Measurements from ENCODE around the gene VCPKMT. TPM values are rescaled to one million over a fixed set of nuclear protein-coding genes. Genes with fewer than 3 reads are reported as not detected.

Gene VCPKMT
- total and polyA plus RNA-seq, 4 experiments from 2014 or later, result 13.0 to 20.1 (median 15.2) TPM

GRCh38 chr14:50070840-50071548, 45.4 kb downstream of the VCPKMT start:
- no peaks in the 10 kb centered on the region for H3K27me3 ChIP-seq (ENCODE audit: insufficient read depth, low read length)
- Mint-ChIP-seq H3K4me3 (no peak overlapping the region), H3K27ac (peak overlapping the region in 2 of 7 donors; percentile 17 to 56), H3K9me3 (no peaks in the 10 kb centered on the region), H3K36me3 (peaks cover 0 to 3% of the 10 kb centered on the region in 2 donors), H3K4me1 (peaks cover 10 to 39% (median 16%) of the 10 kb centered on the region in 4 donors), H3K27me3 (no peaks in the 10 kb centered on the region)
- peaks cover 7% of the 10 kb centered on the region for H3K4me1 ChIP-seq (ENCODE audit: insufficient read depth, low read length)
- no peak for DNase-seq
- no peak overlapping the region for H3K4me3 ChIP-seq (ENCODE audit: low read length in 2 of 2)
- no peak overlapping the region for H3K27ac ChIP-seq (ENCODE audit: low read depth, low read length)
- ChIA-PET POLR2A (ENCODE audit: partially characterized antibody) (interaction anchor here (0.9 to 2.6 kb wide), 5 partner anchors 9 to 208 kb away, joined by 3 to 12 read pairs (median 4); no protein-coding TSS in a partner anchor), CTCF (ENCODE audit: partially characterized antibody) (interaction anchor here (1.3 to 3.1 kb wide), 5 partner anchors 9 to 219 kb away, joined by 3 to 13 read pairs (median 5); partner anchors contain the start of gene NEMF)
- H3K9me3 ChIP-seq (ENCODE audit: control insufficient read depth in 1 of 2, low read length in 2 of 2), result no peaks in the 10 kb centered on the region
- no peaks in the 10 kb centered on the region for H3K36me3 ChIP-seq (ENCODE audit: insufficient read depth, low read length)
- intact Hi-C loops (cut with micrococcal nuclease), result no loop called here

- POLR2A ChIA-PET (ENCODE audit: partially characterized antibody), result interaction anchor here (0.9 to 2.0 kb wide), 4 partner anchors 12 to 208 kb away, joined by 3 to 12 read pairs (median 4); no protein-coding TSS in a partner anchor
- no peak overlapping the region for H3K4me3 Mint-ChIP-seq
- H3K27me3 Mint-ChIP-seq, result no peaks in the 10 kb centered on the region
- H3K4me3 ChIP-seq (ENCODE audit: low read length in 2 of 2), result no peak overlapping the region
- H3K4me1 Mint-ChIP-seq, result peaks cover 18 to 45% (median 24%) of the 10 kb centered on the region in 4 donors
- no peak for DNase-seq
- H3K9me3 ChIP-seq (ENCODE audit: control insufficient read depth in 1 of 2, low read length in 2 of 2), result no peaks in the 10 kb centered on the region
- intact Hi-C loops (cut with micrococcal nuclease), result no loop called here
- H3K27ac Mint-ChIP-seq, result no peak overlapping the region
- H3K36me3 Mint-ChIP-seq, result peaks cover 0 to 3% of the 10 kb centered on the region in 2 donors
- no peaks in the 10 kb centered on the region for H3K27me3 ChIP-seq (ENCODE audit: insufficient read depth, low read length)
- no peak overlapping the region for H3K27ac ChIP-seq (ENCODE audit: low read depth, low read length)
- CTCF ChIA-PET (ENCODE audit: partially characterized antibody), result interaction anchor here (1.0 to 3.1 kb wide), 4 partner anchors 12 to 218 kb away, joined by 3 to 13 read pairs (median 5); partner anchors contain the start of gene NEMF
- no peaks in the 10 kb centered on the region for H3K9me3 Mint-ChIP-seq
- no peaks in the 10 kb centered on the region for H3K36me3 ChIP-seq (ENCODE audit: insufficient read depth, low read length)
- peaks cover 15% of the 10 kb centered on the region for H3K4me1 ChIP-seq (ENCODE audit: insufficient read depth, low read length)
Observed at GRCh38 chr14:50070230-50070629, 46.1 kb downstream of the VCPKMT start.

- ChIA-PET CTCF (ENCODE audit: partially characterized antibody) (interaction anchor here (1.6 to 3.1 kb wide), 2 partner anchors 13 to 217 kb away, joined by 5 to 13 read pairs; partner anchors contain the start of gene NEMF), POLR2A (ENCODE audit: partially characterized antibody) (interaction anchor here (0.6 to 2.0 kb wide), 6 partner anchors 12 to 207 kb away, joined by 3 to 12 read pairs (median 4); no protein-coding TSS in a partner anchor)
- Histone ChIP-seq H3K4me3 (ENCODE audit: low read length in 2 of 2) (no peak overlapping the region), H3K27ac (ENCODE audit: low read depth, low read length) (no peak overlapping the region), H3K4me1 (ENCODE audit: insufficient read depth, low read length) (peaks cover 24% of the 10 kb centered on the region), H3K36me3 (ENCODE audit: insufficient read depth, low read length) (no peaks in the 10 kb centered on the region), H3K9me3 (ENCODE audit: control insufficient read depth in 1 of 2, low read length in 2 of 2) (no peaks in the 10 kb centered on the region), H3K27me3 (ENCODE audit: insufficient read depth, low read length) (no peaks in the 10 kb centered on the region)
- peak overlapping the region in 2 of 7 donors; percentile 9 to 29 for H3K27ac Mint-ChIP-seq
- peaks cover 0 to 3% of the 10 kb centered on the region in 2 donors for H3K36me3 Mint-ChIP-seq
- no peak overlapping the region for H3K4me3 Mint-ChIP-seq
- DNase-seq, result no peak
- no peaks in the 10 kb centered on the region for H3K27me3 Mint-ChIP-seq
- intact Hi-C loops (cut with micrococcal nuclease), result no loop called here
- no peaks in the 10 kb centered on the region for H3K9me3 Mint-ChIP-seq
- peaks cover 27 to 49% (median 31%) of the 10 kb centered on the region in 4 donors for H3K4me1 Mint-ChIP-seq
Observed at GRCh38 chr14:50069325-50069724, 47.0 kb downstream of the VCPKMT start.

GRCh38 chr14:50068496-50068895, 47.9 kb downstream of the VCPKMT start:
- no peak overlapping the region for H3K4me3 Mint-ChIP-seq
- ChIA-PET POLR2A (ENCODE audit: partially characterized antibody) (interaction anchor here (0.9 to 2.4 kb wide), 5 partner anchors 14 to 207 kb away, joined by 3 to 22 read pairs (median 5); no protein-coding TSS in a partner anchor), CTCF (ENCODE audit: partially characterized antibody) (interaction anchor here (0.9 to 3.1 kb wide), 3 partner anchors 14 to 207 kb away, joined by 5 to 13 read pairs (median 5); no protein-coding TSS in a partner anchor)
- Histone ChIP-seq H3K9me3 (ENCODE audit: control insufficient read depth in 1 of 2, low read length in 2 of 2) (no peaks in the 10 kb centered on the region), H3K4me1 (ENCODE audit: insufficient read depth, low read length) (peaks cover 32% of the 10 kb centered on the region), H3K27ac (ENCODE audit: low read depth, low read length) (no peak overlapping the region), H3K4me3 (ENCODE audit: low read length in 2 of 2) (no peak overlapping the region), H3K27me3 (ENCODE audit: insufficient read depth, low read length) (no peaks in the 10 kb centered on the region), H3K36me3 (ENCODE audit: insufficient read depth, low read length) (no peaks in the 10 kb centered on the region)
- H3K27ac Mint-ChIP-seq, result peak overlapping the region in 1 of 7 donors; percentile 62
- DNase-seq, result no peak
- H3K36me3 Mint-ChIP-seq, result peaks cover 0 to 3% of the 10 kb centered on the region in 2 donors
- no peaks in the 10 kb centered on the region for H3K27me3 Mint-ChIP-seq
- peaks cover 30 to 56% (median 37%) of the 10 kb centered on the region in 4 donors for H3K4me1 Mint-ChIP-seq
- no peaks in the 10 kb centered on the region for H3K9me3 Mint-ChIP-seq
- intact Hi-C loops (cut with micrococcal nuclease), result no loop called here

GRCh38 chr14:50067723-50068495, 48.5 kb downstream of the VCPKMT start:
- ChIA-PET POLR2A (ENCODE audit: partially characterized antibody) (interaction anchor here (0.9 to 2.4 kb wide), 8 partner anchors 11 to 206 kb away, joined by 3 to 22 read pairs (median 4); no protein-coding TSS in a partner anchor), CTCF (ENCODE audit: partially characterized antibody) (interaction anchor here (0.9 to 1.9 kb wide), 3 partner anchors 14 to 206 kb away, joined by 5 to 6 read pairs (median 5); no protein-coding TSS in a partner anchor)
- Mint-ChIP-seq H3K27me3 (no peaks in the 10 kb centered on the region), H3K36me3 (peaks cover 0 to under 1% of the 10 kb centered on the region in 2 donors), H3K27ac (peak overlapping the region in 3 of 7 donors; percentile 17 to 72 (median 70)), H3K4me1 (peaks cover 34 to 56% (median 42%) of the 10 kb centered on the region in 4 donors), H3K9me3 (no peaks in the 10 kb centered on the region), H3K4me3 (no peak overlapping the region)
- Histone ChIP-seq H3K27ac (ENCODE audit: low read depth, low read length) (no peak overlapping the region), H3K4me1 (ENCODE audit: insufficient read depth, low read length) (peaks cover 38% of the 10 kb centered on the region), H3K4me3 (ENCODE audit: low read length in 2 of 2) (no peak overlapping the region), H3K9me3 (ENCODE audit: control insufficient read depth in 1 of 2, low read length in 2 of 2) (no peaks in the 10 kb centered on the region), H3K36me3 (ENCODE audit: insufficient read depth, low read length) (no peaks in the 10 kb centered on the region), H3K27me3 (ENCODE audit: insufficient read depth, low read length) (no peaks in the 10 kb centered on the region)
- DNase-seq, result no peak
- intact Hi-C loops (cut with micrococcal nuclease), result no loop called here

GRCh38 chr14:50065583-50065982, 50.8 kb downstream of the VCPKMT start:
- Mint-ChIP-seq H3K4me1 (peaks cover 51 to 71% (median 59%) of the 10 kb centered on the region in 4 donors), H3K27me3 (no peaks in the 10 kb centered on the region), H3K9me3 (no peaks in the 10 kb centered on the region), H3K36me3 (no peaks in the 10 kb centered on the region), H3K27ac (peak overlapping the region; percentile 92 to 100 (median 99)), H3K4me3 (peak overlapping the region in 7 of 8 donors; percentile 21 to 82 (median 75))
- POLR2A ChIA-PET (ENCODE audit: partially characterized antibody), result interaction anchor here (5.9 kb wide), 1 partner anchor 202 kb away, joined by 209 read pairs; no protein-coding TSS in a partner anchor
- CTCF ChIA-PET (ENCODE audit: partially characterized antibody), result no interaction called here
- peaks cover 61% of the 10 kb centered on the region for H3K4me1 ChIP-seq (ENCODE audit: insufficient read depth, low read length)
- H3K36me3 ChIP-seq (ENCODE audit: insufficient read depth, low read length), result no peaks in the 10 kb centered on the region
- H3K27ac ChIP-seq (ENCODE audit: low read depth, low read length), result peak overlapping the region; percentile 83
- DNase-seq, result no peak
- H3K9me3 ChIP-seq (ENCODE audit: control insufficient read depth in 1 of 2, low read length in 2 of 2), result no peaks in the 10 kb centered on the region
- no peaks in the 10 kb centered on the region for H3K27me3 ChIP-seq (ENCODE audit: insufficient read depth, low read length)
- H3K4me3 ChIP-seq (ENCODE audit: low read length in 2 of 2), result no peak overlapping the region
- intact Hi-C loops (cut with micrococcal nuclease), result no loop called here

Measured in CD4-positive, alpha-beta memory T cell (primary cell).